Gastroesophageal sphincter (tissue), 3 donors: ENCODE measurements around the gene CSMD2.

ENCODE experiments used
- CTCF ChIP-seq, 4 experiments: fragments of 200-600 bp in 2 of 4; fragments of 450-650 bp in 2 of 4; sonication (generic) in 1 of 4; IDR thresholded peaks; one replicate each; pipeline ENCODE4 v1.5.1; 2017 to 2019; ENCODE audit warnings: antibody characterized with exemption in 4 of 4, mild to moderate bottlenecking in 2 of 4, moderate library complexity in 2 of 4
- POLR2A ChIP-seq, 2 donors: fragments of 450-650 bp; IDR thresholded peaks; one replicate each; pipeline ENCODE4 v1.6.1; 2017; ENCODE audit warnings: antibody characterized with exemption in 2 of 2, mild to moderate bottlenecking in 2 of 2, moderate library complexity in 1 of 2

- no peak for TF ChIP-seq CTCF (IDR thresholded peaks at IDR 0.05)
- no peak for TF ChIP-seq POLR2A (IDR thresholded peaks at IDR 0.05)
Measured at GRCh38 chr1:33984906-33985565, 180.0 kb downstream of the CSMD2 start.
